ENCODE results near the gene ZMYND8.

The ZMYND8 gene

GRCh38 chr20:47286681-47287080 is 69.8 kb downstream of the ZMYND8 start:
- H3K4me3 ChIP-seq (ENCODE audit: low read depth, low read length): no peak overlapping the region
- no peak for DNase-seq (ENCODE audit: low read depth, low spot score)
- TF ChIP-seq, protein P1, sequence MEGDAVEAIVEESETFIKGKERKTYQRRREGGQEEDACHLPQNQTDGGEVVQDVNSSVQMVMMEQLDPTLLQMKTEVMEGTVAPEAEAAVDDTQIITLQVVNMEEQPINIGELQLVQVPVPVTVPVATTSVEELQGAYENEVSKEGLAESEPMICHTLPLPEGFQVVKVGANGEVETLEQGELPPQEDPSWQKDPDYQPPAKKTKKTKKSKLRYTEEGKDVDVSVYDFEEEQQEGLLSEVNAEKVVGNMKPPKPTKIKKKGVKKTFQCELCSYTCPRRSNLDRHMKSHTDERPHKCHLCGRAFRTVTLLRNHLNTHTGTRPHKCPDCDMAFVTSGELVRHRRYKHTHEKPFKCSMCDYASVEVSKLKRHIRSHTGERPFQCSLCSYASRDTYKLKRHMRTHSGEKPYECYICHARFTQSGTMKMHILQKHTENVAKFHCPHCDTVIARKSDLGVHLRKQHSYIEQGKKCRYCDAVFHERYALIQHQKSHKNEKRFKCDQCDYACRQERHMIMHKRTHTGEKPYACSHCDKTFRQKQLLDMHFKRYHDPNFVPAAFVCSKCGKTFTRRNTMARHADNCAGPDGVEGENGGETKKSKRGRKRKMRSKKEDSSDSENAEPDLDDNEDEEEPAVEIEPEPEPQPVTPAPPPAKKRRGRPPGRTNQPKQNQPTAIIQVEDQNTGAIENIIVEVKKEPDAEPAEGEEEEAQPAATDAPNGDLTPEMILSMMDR (IDR thresholded peaks at IDR 0.05; ENCODE audit: low read depth, low read length): no peak
- in situ Hi-C loops (cut with HindIII; ENCODE audit: low sequenced_read_pairs): no loop called here

DNA sequence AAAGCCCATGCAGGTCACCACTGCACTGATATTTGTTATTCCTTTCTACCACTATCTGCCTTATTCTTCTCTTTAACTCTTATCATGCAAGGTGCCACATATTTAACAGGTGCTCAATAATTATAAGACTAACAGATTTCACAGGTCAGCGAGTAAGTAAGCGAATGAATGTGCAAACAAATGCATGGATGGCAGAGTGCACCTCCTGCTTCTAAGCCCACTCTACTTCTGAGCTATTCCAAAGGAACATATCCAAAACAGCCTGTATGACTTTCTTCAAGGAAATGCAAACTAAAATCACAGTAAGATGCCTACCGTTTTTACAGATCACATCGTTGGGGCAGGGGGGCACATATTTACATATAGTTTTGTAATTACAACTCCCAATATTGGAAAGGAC is 71.3 kb downstream of the ZMYND8 start:
- DNase-seq (ENCODE audit: low read depth, low spot score): no peak
- H3K4me3 ChIP-seq (ENCODE audit: low read depth, low read length): no peak overlapping the region
- TF ChIP-seq, protein P1 (IDR thresholded peaks at IDR 0.05; ENCODE audit: low read depth, low read length): no peak
- in situ Hi-C loops (cut with HindIII; ENCODE audit: low sequenced_read_pairs): no loop called here

GRCh38 chr20:47284373-47284772 is 72.1 kb downstream of the ZMYND8 start:
- in situ Hi-C loops (cut with HindIII; ENCODE audit: low sequenced_read_pairs): no loop called here
- no peak overlapping the region for H3K4me3 ChIP-seq (ENCODE audit: low read depth, low read length)
- TF ChIP-seq, protein P1 (IDR thresholded peaks at IDR 0.05; ENCODE audit: low read depth, low read length): no peak
- DNase-seq (ENCODE audit: low read depth, low spot score): no peak

DNA sequence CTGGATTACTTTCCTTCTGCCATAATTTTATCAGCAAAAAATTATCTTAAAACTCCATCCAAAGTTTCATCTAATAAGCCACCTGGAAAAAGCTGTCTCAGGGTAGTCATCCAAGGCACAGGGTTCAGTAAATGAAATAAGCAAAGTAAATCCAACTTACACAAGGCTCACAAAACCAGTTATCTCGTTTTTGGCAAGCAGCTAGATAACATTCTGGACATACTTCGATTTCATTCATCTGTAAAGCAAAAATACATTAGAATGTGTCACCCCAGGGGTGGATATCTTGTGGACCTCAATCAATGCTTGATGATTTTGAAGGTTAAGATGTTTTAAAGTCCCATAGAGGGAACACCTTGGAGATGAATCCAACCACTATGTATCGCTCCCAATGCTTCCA is 73.1 kb downstream of the ZMYND8 start:
- TF ChIP-seq, protein P1 (IDR thresholded peaks at IDR 0.05; ENCODE audit: low read depth, low read length): no peak
- H3K4me3 ChIP-seq (ENCODE audit: low read depth, low read length): no peak overlapping the region
- DNase-seq (ENCODE audit: low read depth, low spot score): no peak
- in situ Hi-C loops (cut with HindIII; ENCODE audit: low sequenced_read_pairs): no loop called here

GRCh38 chr20:47282864-47283263 is 73.6 kb downstream of the ZMYND8 start:
- DNase-seq (ENCODE audit: low read depth, low spot score): no peak
- TF ChIP-seq, protein P1 (IDR thresholded peaks at IDR 0.05; ENCODE audit: low read depth, low read length): no peak
- H3K4me3 ChIP-seq (ENCODE audit: low read depth, low read length): no peak overlapping the region
- in situ Hi-C loops (cut with HindIII; ENCODE audit: low sequenced_read_pairs): no loop called here

GRCh38 chr20:47281376-47281775 is 75.1 kb downstream of the ZMYND8 start:
- no peak for DNase-seq (ENCODE audit: low read depth, low spot score)
- TF ChIP-seq, protein P1 (IDR thresholded peaks at IDR 0.05; ENCODE audit: low read depth, low read length): no peak
- in situ Hi-C loops (cut with HindIII; ENCODE audit: low sequenced_read_pairs): no loop called here

DNA sequence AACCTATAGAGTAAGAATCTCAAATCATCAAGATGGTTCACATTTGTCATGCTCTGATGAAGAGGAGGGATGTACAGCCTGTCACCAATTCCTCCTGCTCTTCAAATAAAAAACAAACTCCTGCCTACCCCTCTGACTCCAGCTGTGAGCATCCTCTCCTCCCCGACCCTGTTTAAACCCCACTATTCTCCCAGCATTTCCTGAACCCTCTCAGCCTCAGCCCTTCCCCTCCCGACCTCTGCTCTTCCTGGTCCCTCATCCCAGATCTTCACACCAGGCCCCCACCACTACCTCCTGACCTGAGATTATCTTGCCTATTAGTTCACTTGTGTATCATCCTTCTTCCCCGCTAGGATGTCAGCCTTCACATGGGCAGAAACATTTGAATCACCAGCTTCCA is 75.8 kb downstream of the ZMYND8 start:
- TF ChIP-seq, protein P1 (IDR thresholded peaks at IDR 0.05; ENCODE audit: low read depth, low read length): no peak
- no peak for DNase-seq (ENCODE audit: low read depth, low spot score)
- in situ Hi-C loops (cut with HindIII; ENCODE audit: low sequenced_read_pairs): no loop called here
- H3K4me3 ChIP-seq (ENCODE audit: low read depth, low read length): no peak overlapping the region

More at GRCh38 chr20:47281376-47281775, 75.1 kb downstream of the ZMYND8 start:
- H3K4me3 ChIP-seq (ENCODE audit: low read depth, low read length): no peak overlapping the region

All from astrocyte of the spinal cord (primary cell).